Measurements from ENCODE around the gene ZNF280B.
"Not testable (repeated sequence)": the region's sequence is repeated elsewhere in the genome, so short reads cannot be mapped to it uniquely, and the experiment has no call there.

Gene ZNF280B

GRCh38 chr22:22534604-22535415, 26.3 kb upstream of the ZNF280B start:
- no peak for DNase-seq

- DNase-seq: no peak
Measured at GRCh38 chr22:22533863-22534262, 25.3 kb upstream of the ZNF280B start.

GRCh38 chr22:22533417-22533816, 24.9 kb upstream of the ZNF280B start:
- DNase-seq: no peak

GRCh38 chr22:22532547-22533071, 24.1 kb upstream of the ZNF280B start:
- DNase-seq: not testable (repeated sequence)

- DNase-seq: no peak
Measured at GRCh38 chr22:22531770-22532546, 23.4 kb upstream of the ZNF280B start.

GRCh38 chr22:22528780-22529179, 20.2 kb upstream of the ZNF280B start:
- DNase-seq: no peak

- DNase-seq: no peak
Measured at GRCh38 chr22:22527312-22527711, 18.8 kb upstream of the ZNF280B start.

GRCh38 chr22:22526125-22526912, 17.8 kb upstream of the ZNF280B start:
- DNase-seq: no peak

- no peak for DNase-seq
Measured at GRCh38 chr22:22523494-22523893, 15.0 kb upstream of the ZNF280B start.

- no peak for DNase-seq
Measured at GRCh38 chr22:22521631-22522030, 13.1 kb upstream of the ZNF280B start.

GRCh38 chr22:22520667-22521602, 12.4 kb upstream of the ZNF280B start:
- DNase-seq: no peak

GRCh38 chr22:22520020-22520656, 11.6 kb upstream of the ZNF280B start, which contains the start of gene ZNF280A:
ZNF280A (minus strand) TSS chr22:22520270; CDS start chr22:22515630, 4,640 bp downstream.
- DNase-seq: no peak

- DNase-seq: no peak
Measured at GRCh38 chr22:22519591-22519990, 11.0 kb upstream of the ZNF280B start.

- no peak for DNase-seq
Measured at GRCh38 chr22:22516992-22517391, 8.4 kb upstream of the ZNF280B start.

GRCh38 chr22:22515890-22516289, 7.3 kb upstream of the ZNF280B start:
- DNase-seq: no peak

GRCh38 chr22:22514431-22514830, 5.9 kb upstream of the ZNF280B start:
- DNase-seq: not testable (repeated sequence)

GRCh38 chr22:22513619-22514018, 5.1 kb upstream of the ZNF280B start:
- no peak for DNase-seq

GRCh38 chr22:22512951-22513350, 4.4 kb upstream of the ZNF280B start:
- no peak for DNase-seq

GRCh38 chr22:22510833-22511232, 2.3 kb upstream of the ZNF280B start:
- not testable (repeated sequence) for DNase-seq

- DNase-seq: not testable (repeated sequence)
Measured at GRCh38 chr22:22509912-22510311, 1.4 kb upstream of the ZNF280B start.

- DNase-seq: no peak
Measured at GRCh38 chr22:22507743-22508273, 734 bp downstream of the ZNF280B start.

All from CD4-positive, alpha-beta T cell treated with Interleukin-12 subunit alpha and Interleukin-12 subunit beta, for 1 hour (primary cell).